ENCODE results near the gene PRAF2. TPM values are rescaled to one million over a fixed set of nuclear protein-coding genes. Genes with fewer than 3 reads are reported as not detected.

PRAF2 gene, protein sequence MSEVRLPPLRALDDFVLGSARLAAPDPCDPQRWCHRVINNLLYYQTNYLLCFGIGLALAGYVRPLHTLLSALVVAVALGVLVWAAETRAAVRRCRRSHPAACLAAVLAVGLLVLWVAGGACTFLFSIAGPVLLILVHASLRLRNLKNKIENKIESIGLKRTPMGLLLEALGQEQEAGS
- total RNA-seq = 4.4 and 5.9 TPM in 2 replicates

DNA sequence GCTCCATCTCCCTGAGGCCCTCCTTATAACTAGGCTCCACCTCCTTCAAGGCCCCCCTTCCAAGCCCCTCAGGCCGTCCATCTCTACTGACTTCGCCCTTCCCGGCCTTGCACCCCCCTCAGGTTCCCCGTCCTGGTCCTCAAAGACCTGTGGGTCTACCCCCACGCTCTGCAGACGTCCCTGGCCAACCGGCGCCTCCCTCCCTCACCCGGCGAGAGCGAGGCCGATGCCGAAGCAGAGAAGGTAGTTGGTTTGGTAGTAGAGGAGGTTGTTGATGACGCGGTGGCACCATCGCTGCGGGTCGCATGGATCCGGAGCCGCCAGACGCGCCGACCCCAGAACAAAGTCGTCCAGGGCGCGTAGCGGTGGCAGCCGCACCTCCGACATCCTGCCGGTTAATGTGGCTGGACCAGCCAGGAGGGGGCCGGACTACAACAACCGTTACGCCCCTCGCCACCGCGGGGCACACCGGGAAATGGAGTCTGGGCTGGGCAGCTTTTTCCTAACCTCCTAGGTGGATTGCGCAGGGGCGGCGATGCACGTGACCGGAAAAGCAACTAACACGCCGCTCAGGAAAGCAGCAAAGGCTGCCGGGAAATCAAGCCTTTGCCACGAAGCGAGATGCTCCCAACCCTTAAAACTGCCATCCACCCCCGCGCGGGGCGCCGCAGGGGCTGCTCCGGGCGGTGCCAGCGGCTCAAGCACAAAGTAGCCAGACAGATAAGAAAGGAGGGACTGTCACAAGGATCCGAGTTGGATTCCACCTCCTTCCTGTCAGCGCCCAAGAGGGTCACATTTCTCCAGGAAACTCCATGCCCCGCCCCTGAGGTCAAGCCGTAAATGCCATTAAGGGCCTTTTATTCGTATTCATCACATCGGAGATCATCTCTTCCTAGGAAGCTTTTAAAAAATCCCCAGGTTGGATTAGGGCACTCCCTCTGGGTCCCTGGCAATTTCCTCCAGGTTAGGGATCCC lies at the start of gene PRAF2:
Gene PRAF2, minus strand, starts transcription at position 402 of the 975 bp plus-strand sequence. Its CDS starts 15 bp downstream, at position 387.
- DNase-seq (ENCODE audit: low read depth, low spot score) = peak; percentile 68

DNA sequence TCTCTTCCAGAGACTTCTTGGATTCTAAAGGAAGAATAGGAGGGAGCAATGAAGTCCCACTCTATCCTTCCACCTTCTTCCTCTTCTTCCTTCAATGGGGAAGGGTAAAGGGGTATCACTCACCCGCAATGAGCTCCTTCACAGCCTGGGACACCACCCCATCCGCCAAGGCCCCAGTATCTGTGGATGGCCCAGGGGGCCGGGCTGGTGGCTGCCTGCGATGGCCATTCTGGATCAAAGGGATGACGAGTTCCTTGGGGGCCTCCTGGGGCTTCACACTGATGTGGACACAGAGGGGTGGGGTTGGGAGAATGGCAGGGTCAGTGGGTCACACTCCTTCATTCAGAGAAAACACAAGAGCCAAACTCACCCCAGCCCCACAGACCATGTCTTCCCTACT lies 48.7 kb upstream of the PRAF2 start:
- DNase-seq (ENCODE audit: low read depth, low spot score) = no peak

DNA sequence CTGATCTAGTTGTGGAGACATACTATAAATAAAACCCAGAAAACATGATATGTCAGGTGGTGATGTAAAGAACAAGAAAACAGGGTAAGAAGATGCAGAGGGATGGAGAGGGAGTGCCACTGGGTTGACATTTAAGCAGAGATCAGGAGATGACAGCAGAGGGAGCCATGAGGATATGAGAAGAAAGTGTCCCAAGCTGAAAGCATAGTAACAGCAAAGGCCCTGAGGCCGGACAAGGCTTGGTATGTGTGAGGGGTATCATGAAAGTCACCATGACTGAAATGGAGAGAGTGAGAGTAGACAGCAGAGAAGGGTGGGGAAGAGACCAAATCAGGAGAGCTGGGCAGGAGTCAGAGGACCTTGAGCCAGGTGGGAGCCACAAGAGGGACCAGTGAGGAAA lies 46.3 kb upstream of the PRAF2 start:
- no peak for DNase-seq (ENCODE audit: low read depth, low spot score)

DNA sequence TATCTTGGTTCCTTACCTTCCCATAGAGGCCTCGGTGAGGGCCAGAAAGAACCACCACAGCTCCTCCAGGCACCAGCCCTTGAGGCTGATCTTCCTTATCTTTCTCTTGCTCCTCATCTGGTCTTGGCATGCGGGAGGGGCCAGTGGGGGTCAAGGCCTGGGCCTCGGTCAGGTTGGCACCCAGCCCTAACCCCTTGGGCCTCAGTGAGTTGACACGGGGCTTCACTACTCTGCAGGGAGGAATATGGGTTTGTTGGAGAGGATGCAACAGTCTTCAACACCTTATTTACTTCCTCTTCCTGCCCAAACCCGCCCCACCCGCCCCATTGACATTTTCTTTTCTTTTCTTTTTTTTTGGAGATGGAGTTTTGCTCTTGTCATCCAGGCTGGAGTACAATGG lies 43.8 kb upstream of the PRAF2 start:
- DNase-seq (ENCODE audit: low read depth, low spot score) = no peak

DNA sequence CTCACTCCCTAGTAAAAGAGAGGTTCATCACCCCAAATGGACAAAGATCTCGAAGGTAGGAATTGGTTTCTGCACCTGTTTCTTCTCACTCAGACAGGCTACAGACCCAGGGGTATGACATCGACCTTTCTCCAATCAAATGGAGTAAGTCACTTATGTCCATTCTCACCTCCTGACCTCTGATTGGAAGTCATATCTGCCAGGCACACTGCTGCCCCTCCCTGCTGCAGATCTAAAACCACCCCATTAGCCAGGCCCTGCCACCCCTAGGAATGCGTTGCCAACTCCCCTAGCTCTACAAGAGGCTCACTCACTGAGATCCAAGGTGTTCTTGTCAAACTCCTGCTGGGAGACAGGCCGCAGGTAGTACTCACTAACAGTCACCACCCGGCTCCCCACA lies 42.9 kb upstream of the PRAF2 start:
- no peak for DNase-seq (ENCODE audit: low read depth, low spot score)

DNA sequence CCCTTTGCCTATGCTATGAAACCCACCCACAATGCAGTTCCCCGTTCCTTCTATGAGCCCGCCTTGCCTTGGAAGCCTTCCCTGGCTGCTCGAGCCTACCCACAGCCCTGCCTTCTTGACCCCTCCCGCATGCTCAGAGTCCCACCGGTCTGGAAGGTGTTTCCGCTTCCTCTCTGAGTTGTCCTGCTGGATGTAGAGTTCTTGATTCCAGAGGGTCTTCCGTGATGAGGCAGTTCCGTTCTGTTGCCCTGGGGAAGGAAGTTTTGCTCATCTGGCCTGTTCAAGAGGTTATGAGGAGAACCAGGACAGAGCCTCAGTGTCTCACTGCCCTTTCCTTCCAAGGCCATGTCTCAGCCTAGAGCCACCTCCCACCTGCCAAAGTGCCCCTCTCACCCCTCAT lies 42.3 kb upstream of the PRAF2 start:
- DNase-seq (ENCODE audit: low read depth, low spot score) = no peak

DNA sequence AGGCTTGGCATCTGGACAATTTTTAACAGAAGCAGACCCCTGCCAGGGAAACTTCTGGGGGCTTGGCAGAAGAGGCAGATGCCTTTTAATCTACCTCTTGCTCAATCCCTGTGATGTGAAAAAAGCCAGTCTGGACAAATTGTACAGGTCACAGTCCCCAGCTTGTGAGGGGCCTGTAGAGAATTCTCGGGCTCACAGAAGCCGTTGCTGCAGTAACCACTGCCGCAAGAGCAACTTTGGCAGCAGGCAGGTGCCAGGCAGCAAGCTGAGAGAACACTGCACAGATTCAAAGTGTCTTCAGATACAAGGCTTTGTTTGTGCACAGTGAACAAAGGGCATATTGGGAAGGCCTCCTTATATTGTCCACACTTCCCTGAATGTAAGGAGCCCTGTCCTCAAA lies 38.0 kb upstream of the PRAF2 start:
- DNase-seq (ENCODE audit: low read depth, low spot score) = no peak

DNA sequence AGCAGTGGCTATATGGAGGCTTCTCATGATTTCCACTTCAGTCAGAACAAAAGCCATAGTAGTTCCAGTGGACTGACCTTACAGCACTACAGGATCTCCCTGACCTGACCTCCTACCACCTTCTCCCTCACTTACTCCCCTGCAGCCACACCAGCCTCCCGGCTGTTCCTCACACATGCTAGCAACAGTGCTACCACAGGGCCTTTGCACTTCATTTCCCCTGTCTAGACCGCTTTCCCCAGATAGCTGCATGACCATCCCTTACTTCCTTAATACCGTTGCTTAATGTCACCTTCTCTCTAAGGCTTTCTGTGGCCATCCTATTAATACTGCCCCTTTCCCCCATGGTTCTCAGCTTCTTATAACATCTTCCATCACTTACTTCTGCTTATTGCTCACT lies 36.6 kb upstream of the PRAF2 start:
- no peak for DNase-seq (ENCODE audit: low read depth, low spot score)

DNA sequence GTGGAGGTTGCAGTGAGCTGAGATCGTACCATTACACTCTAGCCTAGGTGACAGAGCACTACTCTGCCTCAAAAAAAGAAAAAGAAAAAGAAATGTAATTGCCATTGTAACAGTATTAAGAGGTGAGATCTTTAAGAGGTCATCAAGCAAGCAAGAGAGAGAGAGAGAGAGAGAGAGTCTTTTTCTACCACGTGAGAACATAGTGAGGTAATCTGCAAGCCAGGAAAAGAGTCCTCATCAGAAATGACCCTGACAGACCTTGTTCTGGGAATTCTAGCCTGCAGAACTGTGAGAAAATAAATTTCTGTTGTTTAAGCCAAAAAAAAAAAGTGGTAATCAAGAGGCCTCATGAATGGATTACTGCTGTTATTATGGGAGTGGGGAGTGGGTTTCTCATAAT lies 34.8 kb upstream of the PRAF2 start:
- no peak for DNase-seq (ENCODE audit: low read depth, low spot score)

DNA sequence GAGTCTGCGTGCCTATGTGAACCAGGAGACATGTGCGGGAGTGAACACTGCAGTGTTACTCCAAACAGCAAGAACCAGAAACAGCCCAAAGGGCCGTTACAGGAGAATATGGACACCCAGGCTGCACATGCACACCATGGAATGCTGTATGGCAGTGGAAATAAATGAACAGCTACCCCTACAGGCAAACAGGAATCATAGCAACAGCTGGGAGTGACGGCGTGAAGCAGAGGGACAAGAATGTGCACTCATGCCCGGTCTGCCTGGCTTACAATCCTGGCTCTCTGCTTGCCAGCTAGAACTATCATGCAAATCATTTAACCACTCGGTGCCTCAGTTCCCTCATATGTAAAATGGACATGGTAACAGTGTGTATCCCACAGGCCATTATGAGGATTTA lies 33.1 kb upstream of the PRAF2 start:
- DNase-seq (ENCODE audit: low read depth, low spot score) = peak; percentile 19

DNA sequence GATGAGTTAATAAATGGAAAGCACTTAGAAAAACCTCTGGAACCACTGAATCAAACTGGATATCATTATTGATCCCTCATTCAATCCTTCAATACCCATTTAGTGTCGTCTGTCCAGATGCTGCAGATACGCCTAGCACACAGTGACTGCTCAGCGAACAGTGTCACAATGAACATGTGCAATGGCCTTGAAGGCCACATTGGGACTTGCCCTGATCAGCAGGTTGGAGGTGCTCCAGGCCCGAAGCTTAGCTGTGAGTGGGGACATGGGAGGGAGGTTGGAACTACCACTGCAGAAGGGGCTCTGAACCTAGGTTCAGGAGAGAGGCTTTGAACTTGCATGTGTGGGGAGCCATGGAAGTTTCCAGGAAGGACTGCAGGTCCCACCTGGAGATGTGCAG lies 32.5 kb upstream of the PRAF2 start:
- no peak for DNase-seq (ENCODE audit: low read depth, low spot score)

DNA sequence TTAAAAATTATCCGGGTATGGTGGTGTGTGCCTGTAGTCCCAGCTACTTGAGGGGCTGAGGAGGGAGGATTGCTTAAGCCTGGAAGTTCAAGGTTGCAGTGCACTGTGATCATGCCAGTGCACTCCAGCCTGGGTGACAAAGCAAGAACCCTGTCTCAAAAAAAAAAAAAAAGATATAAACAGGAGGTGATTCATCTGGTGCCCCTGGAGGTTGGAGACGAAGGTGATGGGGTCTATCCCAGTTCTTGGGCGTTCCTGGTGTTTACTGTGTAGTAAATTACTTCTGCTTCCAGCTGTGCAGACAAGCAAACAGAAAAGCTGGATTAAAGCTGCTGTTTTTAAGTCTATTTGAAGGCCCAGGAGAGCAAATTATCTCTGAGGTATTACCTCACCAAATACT lies 29.8 kb upstream of the PRAF2 start:
- DNase-seq (ENCODE audit: low read depth, low spot score) = no peak

DNA sequence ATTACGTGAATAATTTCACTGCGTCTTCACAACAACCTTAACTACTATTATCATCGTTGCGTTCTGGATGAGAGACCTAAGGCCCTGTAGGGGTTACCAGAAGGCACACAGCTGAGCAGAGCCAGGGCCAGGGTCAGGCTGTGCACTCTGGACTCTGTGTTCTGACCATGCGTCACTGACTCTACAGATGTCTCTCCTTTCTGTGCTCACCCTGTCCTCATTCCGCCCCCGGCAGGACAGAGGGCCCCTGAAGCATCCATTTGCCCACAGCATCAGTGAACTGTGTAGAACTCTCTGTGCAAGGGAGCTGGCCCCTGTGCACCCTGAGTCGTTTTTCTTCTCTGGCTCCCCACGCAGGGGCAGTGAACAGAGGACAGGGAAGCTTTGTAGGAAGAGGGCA lies 28.4 kb upstream of the PRAF2 start:
- DNase-seq (ENCODE audit: low read depth, low spot score) = no peak

DNA sequence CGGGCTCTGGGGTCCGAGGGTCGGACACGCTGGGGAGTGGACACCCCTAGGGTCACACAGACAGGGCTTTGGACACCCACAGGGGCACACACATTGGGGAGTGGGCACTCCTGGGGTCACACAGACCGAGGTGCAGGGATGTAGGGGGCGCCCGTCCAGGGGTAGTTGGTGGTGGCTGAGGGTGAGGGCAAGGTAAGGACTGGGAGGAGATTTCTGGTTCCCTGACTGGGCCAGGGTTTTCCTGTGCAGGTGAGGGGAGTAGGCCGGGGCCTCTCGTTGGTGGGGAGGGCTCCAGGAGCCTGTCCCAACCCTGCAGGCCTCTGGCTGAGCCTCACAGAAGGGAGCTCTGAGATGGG lies 27.8 kb upstream of the PRAF2 start:
- no peak for DNase-seq (ENCODE audit: low read depth, low spot score)

DNA sequence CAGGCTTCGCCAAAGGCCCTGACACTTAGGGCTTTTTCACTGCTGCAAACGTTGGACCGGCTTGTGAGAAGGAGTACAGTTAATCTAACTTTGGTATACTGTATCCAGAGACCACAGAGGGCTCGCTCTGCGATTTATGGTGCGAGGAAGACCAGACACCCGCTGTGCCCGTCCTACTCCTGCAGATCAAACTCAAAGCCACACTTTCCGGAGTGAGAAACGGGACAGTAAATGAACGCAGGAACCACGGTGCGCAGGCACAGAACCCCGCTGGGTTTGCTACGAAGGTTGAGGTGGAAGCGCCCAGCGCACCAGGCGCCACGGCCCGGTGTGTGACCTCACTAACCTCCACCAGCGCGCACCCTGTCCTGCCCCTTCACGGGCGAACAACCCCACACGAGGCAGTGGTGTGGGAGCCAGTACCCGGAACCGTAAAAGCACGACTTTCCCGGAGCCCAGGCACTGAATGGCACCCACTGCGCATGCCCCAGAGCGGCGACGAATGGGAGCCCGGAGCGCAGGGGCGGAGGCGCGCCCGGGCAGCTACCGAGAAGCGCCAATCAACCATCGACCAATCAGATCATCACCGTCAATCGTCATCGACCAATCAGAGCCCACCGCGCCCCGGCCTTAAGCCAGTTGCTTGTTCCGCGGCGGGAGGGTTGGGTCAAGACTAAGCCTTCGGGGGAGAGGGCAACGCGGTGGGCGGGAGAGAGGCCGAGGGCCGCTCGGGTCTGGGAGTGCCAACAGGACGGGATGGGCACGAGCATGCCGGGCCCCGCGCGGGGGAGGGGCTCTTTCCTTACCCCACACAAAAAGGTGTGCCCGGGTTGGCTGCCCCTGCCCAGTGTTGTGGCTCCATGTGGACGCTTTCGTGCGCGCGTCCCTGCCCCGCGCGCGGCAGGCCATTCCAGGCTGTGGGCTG lies 27.2 kb upstream of the PRAF2 start:
- DNase-seq (ENCODE audit: low read depth, low spot score) = peak; percentile 72

DNA sequence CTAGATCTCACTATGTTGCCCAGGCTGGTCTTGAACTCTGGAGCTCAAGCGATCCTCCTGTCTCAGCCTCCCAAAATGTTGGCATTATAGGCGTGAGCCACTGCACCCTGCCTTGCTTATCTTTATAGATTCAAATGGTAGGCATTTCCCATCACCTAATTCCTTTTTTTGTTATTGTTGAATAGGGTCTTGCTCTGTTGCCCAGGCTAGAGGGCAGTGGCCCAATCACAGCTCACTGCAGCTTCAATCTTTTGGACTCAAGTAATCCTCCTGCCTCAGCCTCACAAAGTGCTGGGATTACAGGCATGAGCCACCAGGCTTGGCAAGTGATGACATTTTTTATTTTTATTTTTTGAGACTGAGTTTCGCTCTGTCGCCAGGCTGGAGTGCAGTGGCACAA lies 22.6 kb upstream of the PRAF2 start:
- DNase-seq (ENCODE audit: low read depth, low spot score) = no peak

DNA sequence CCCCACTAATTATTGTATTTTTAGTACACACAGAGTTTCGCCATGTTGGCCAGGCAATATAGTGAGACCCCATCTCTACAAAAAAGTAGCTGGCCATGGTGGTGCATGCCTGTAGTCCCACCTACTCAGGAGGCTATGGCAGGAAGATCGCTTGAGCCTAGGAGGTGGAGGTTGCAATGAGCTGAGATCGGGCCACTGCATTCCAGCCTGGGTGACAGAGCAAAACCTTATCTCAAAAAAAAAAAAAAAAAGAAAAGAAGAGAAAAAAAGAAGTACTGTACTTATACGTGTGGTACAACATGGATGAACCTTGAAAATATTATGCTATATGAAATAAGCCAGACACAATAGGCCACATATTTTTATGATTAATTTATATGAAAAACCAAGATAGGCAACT lies 15.8 kb upstream of the PRAF2 start:
- DNase-seq (ENCODE audit: low read depth, low spot score) = no peak

DNA sequence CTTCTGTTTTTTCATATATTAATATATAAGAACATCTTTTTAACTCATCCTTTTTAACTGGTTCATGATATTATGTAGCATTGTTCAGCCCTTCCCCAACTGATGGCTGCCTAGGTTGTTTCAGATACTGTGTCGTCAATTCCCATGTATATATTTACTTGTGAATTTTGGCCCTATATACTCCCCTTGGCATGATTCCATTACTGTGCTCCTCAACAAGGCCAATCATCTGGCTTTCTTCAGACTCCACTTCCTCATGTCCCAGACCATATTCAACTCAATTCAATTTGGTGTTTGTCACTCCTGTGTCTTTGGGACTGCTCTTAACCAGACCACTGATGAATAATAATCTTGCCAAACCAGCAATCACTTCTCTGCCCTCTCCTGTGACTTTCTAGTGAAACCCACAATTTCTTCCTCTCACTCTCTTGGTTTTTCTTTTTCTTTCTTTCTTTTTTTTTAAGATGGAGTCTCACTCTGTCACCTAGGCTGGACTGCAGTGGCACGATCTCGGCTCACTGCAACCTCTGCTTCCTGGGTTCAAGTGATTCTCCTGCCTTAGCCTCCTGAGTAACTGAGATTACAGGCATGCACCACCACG lies 8.6 kb upstream of the PRAF2 start:
- DNase-seq (ENCODE audit: low read depth, low spot score) = no peak

DNA sequence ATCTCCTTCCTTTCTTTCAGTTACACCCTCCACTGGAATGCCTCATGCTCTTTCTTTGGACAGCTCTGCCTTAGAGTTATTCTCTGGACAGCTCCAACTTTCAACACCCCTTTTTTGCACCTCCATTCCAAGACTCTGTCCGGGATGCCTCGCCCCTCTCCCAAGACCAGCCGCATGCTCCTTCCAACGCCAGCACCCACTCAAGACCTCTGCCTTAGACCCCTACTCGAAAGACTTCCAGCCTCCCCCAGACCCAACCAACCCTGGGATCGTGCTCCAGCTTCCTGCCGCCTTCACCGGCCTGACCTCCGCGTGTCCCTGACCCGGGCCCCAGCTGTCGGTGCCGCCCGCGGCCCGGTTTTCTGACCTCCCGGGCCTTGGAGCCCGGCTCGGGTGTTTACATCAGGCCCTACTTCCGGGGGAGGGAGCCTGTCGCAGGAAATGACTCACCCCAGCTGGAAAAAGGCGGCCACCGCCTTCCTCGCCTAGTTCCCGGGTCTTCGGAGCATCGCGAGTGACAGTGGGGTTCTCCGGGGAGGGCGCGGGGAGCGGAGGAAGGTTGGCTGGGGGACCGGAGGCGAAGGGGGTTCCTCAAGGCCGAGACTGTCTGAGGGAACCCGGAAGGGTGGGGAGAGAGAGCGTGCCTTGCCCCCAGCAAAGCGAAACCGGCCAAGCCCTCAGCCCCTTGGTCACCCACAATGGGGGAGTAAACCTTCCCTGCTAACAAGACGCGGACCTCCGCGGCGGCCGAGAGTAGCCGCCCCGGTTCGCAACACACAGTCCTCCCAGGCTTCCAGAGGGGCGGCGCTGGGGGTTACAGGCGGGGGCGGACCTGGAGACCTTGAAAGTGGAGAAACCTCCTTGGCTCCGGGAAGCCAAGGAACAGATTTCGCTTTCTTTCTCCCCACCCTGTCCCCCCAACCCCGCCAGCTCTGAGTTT lies 6.0 kb upstream of the PRAF2 start, which contains the start of gene WDR45:
Gene WDR45, minus strand, starts transcription at position 399 of the 940 bp plus-strand sequence. CDS start 1,792 bp downstream, outside the sequence.
- DNase-seq (ENCODE audit: low read depth, low spot score) = no peak

DNA sequence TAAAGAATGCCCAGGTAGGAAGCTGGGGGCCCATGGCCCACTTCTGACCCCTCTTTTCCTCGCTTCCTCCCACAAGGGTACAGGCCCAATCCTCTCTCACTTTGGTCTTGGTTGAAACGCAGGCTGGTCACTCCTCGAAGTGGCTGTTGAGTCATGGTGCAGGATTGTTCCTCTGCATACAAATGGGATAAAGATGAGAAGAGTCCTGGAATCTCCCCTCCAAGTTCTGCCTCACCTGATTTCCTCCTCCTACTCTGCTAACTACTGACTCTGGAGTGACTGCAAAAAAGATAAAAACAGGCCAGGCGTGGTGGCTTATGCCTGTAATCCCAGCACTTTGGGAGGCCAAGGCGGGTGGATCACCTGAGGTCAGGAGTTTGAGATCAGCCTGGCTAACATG lies 4.1 kb upstream of the PRAF2 start:
- no peak for DNase-seq (ENCODE audit: low read depth, low spot score)

All from pulmonary artery endothelial cell (primary cell).